Prostate gland (tissue), 2 donors: ENCODE results near the gene TMA7B. TPM values are rescaled to one million over a fixed set of nuclear protein-coding genes. Genes with fewer than 3 reads are reported as not detected.

Experiments
- DNase-seq: peaks from one replicate; pipeline ENCODE4 v3.0.0-alpha.2; 2019; ENCODE audit warnings: low spot score
- H3K27ac ChIP-seq, 2 donors: fragments of 200-600 bp; sonication (generic); 2 replicates each; pipeline ENCODE4 v1.5.1; 2017 to 2019
- H3K27me3 ChIP-seq: fragments of 200-600 bp; sonication (generic); replicated peaks from 2 replicates; pipeline ENCODE4 v1.5.1; 2019; ENCODE audit not compliant: insufficient read depth
- H3K36me3 ChIP-seq, 2 donors: fragments of 200-600 bp; sonication (generic); 1 replicate in 1 of 2; 2 replicates in 1 of 2; pipeline versions ENCODE4 v1.5.1 to v1.8.1; 2017 to 2019
- H3K4me1 ChIP-seq: fragments of 200-600 bp; sonication (generic); replicated peaks from 2 replicates; pipeline ENCODE4 v1.5.1; 2019
- H3K4me3 ChIP-seq, 2 donors: fragments of 200-600 bp; sonication (generic); 2 replicates each; pipeline ENCODE4 v1.5.1; 2017 to 2019
- H3K9me3 ChIP-seq: fragments of 200-600 bp; sonication (generic); 2 replicates; pipeline ENCODE4 v1.5.1; 2017
- CTCF ChIP-seq, 4 experiments: fragments of 200-600 bp in 2 of 4; fragments of 450-650 bp in 2 of 4; sonication (generic) in 2 of 4; IDR thresholded peaks; 1 replicate in 3 of 4; 2 replicates in 1 of 4; pipeline ENCODE4 v1.5.1; 2016 to 2019; ENCODE audit warnings: antibody characterized with exemption in 4 of 4, mild to moderate bottlenecking in 2 of 4, moderate library complexity in 2 of 4
- POLR2A ChIP-seq: fragments of 450-650 bp; IDR thresholded peaks from one replicate; pipeline ENCODE4 v1.6.1; 2016; ENCODE audit warnings: antibody characterized with exemption, mild to moderate bottlenecking
- POLR2AphosphoS5 ChIP-seq: sonication (generic); formaldehyde crosslinking; IDR thresholded peaks from one replicate; pipeline ENCODE4 v1.6.1; 2017; ENCODE audit warnings: antibody characterized with exemption
- WGBS: methylation state at CpG from one replicate; pipeline ENCODE4 v1.1.5; 2018; 5-methylcytosine and 5-hydroxymethylcytosine counted together
- intact Hi-C: fragments of 100-400 bp; cut with DNase I; formaldehyde crosslinking; loops from one replicate; pipeline ENCODE4 v1.14.2; 2022
- total RNA-seq, 2 donors: library from RNA; depleted of rRNA; stranded (reverse); fragments of >200 nt; gene quantifications; one replicate each; pipeline ENCODE4 v1.1.0, GENCODE V29; 2016

TMA7B gene
- total RNA-seq, 2 donors from 2014 or later, result not detected

- H3K4me3 ChIP-seq, result no peak overlapping the region
- H3K9me3 ChIP-seq, result no peaks in the 10 kb centered on the region
- no peaks in the 10 kb centered on the region for H3K36me3 ChIP-seq
- no peak for DNase-seq
- H3K27ac ChIP-seq, result no peak overlapping the region
- TF ChIP-seq POLR2AphosphoS5 (no peak), CTCF (IDR thresholded peaks at IDR 0.05) (peak in 3 of 4 experiments; percentile 40 to 43 (median 42))
- no peaks in the 10 kb centered on the region for H3K4me1 ChIP-seq
- intact Hi-C loops, result no loop called here
- H3K27me3 ChIP-seq, result no peaks in the 10 kb centered on the region
- WGBS, result 82% methylated on average over 7 of the region's 7 CpGs
Measured at GRCh38 chr22:39932918-39933649, 27.1 kb upstream of the TMA7B start.

GRCh38 chr22:39933741-39934140 lies 26.5 kb upstream of the TMA7B start:
- WGBS, result 90% methylated on average over 8 of the region's 8 CpGs
- H3K36me3 ChIP-seq, result no peaks in the 10 kb centered on the region
- H3K4me1 ChIP-seq, result no peaks in the 10 kb centered on the region
- TF ChIP-seq POLR2A (no peak), CTCF (IDR thresholded peaks at IDR 0.05) (no peak), POLR2AphosphoS5 (no peak)
- DNase-seq, result no peak
- no peak overlapping the region for H3K4me3 ChIP-seq
- H3K9me3 ChIP-seq, result no peaks in the 10 kb centered on the region
- intact Hi-C loops, result no loop called here
- H3K27me3 ChIP-seq, result no peaks in the 10 kb centered on the region
- no peak overlapping the region for H3K27ac ChIP-seq

GRCh38 chr22:39935116-39935515 lies 25.1 kb upstream of the TMA7B start:
- Histone ChIP-seq H3K4me1 (no peaks in the 10 kb centered on the region), H3K4me3 (no peak overlapping the region), H3K9me3 (no peaks in the 10 kb centered on the region), H3K36me3 (no peaks in the 10 kb centered on the region), H3K27me3 (no peaks in the 10 kb centered on the region), H3K27ac (no peak overlapping the region)
- 70% methylated on average over 4 of the region's 4 CpGs for WGBS
- no peak for DNase-seq
- TF ChIP-seq CTCF (IDR thresholded peaks at IDR 0.05) (no peak), POLR2A (no peak), POLR2AphosphoS5 (no peak)
- intact Hi-C loops, result no loop called here

- Histone ChIP-seq H3K9me3 (no peaks in the 10 kb centered on the region), H3K27me3 (no peaks in the 10 kb centered on the region), H3K36me3 (no peaks in the 10 kb centered on the region), H3K4me3 (no peak overlapping the region), H3K27ac (no peak overlapping the region), H3K4me1 (no peaks in the 10 kb centered on the region)
- intact Hi-C loops, result no loop called here
- no peak for DNase-seq
- 54% methylated on average over 6 of the region's 6 CpGs for WGBS
- TF ChIP-seq POLR2AphosphoS5 (no peak), CTCF (IDR thresholded peaks at IDR 0.05) (no peak), POLR2A (no peak)
Measured at GRCh38 chr22:39935612-39936011, 24.6 kb upstream of the TMA7B start.

GRCh38 chr22:39936523-39937145 lies 23.6 kb upstream of the TMA7B start:
- Histone ChIP-seq H3K27me3 (no peaks in the 10 kb centered on the region), H3K4me3 (no peak overlapping the region), H3K4me1 (no peaks in the 10 kb centered on the region), H3K9me3 (no peaks in the 10 kb centered on the region), H3K27ac (no peak overlapping the region), H3K36me3 (no peaks in the 10 kb centered on the region)
- intact Hi-C loops, result no loop called here
- 83% methylated on average over 6 of the region's 6 CpGs for WGBS
- TF ChIP-seq CTCF (IDR thresholded peaks at IDR 0.05), result no peak
- TF ChIP-seq POLR2A, result no peak
- TF ChIP-seq POLR2AphosphoS5, result no peak
- DNase-seq, result no peak
